GM12878 (cell line): ENCODE measurements around the gene DUOX1. TPM values are rescaled to one million over a fixed set of nuclear protein-coding genes. Genes with fewer than 3 reads are reported as not detected.

Source experiments
- BHLHE40 ChIP-seq, 2 experiments: fragments of 450-650 bp in 1 of 2; IDR thresholded peaks; 2 replicates each; pipeline ENCODE4 v1.6.1; 2011 to 2017; ENCODE audit warnings: low read depth in 2 of 2, borderline replicate concordance in 1 of 2, improper control_type of control experiment in 1 of 2, low read length in 1 of 2, mild to moderate bottlenecking in 1 of 2
- MYC ChIP-seq: IDR thresholded peaks from 2 replicates; pipeline ENCODE4 v1.6.1; 2011; ENCODE audit warnings: mild to moderate bottlenecking, low read length, moderate library complexity, inconsistent platforms; ENCODE audit not compliant: insufficient read depth, insufficient replicate concordance, insufficient read length, severe bottlenecking
- NBN ChIP-seq: fragments of 450-650 bp; IDR thresholded peaks from 2 replicates; pipeline ENCODE4 v1.6.1; 2016
- ZSCAN29 ChIP-seq: fragments of 450-650 bp; IDR thresholded peaks from 2 replicates; pipeline ENCODE4 v1.6.1; 2017; ENCODE audit warnings: mild to moderate bottlenecking, moderate library complexity
- ZZZ3 ChIP-seq: IDR thresholded peaks from 2 replicates; pipeline ENCODE4 v1.6.1; 2011; ENCODE audit warnings: low read depth; ENCODE audit not compliant: control insufficient read depth, insufficient read length
- polyA plus RNA-seq, 11 experiments: library from polyadenylated mRNA; depleted of rRNA in 4 of 11; unstranded in 6 of 11; stranded (reverse) in 5 of 11; fragments of >200 nt; fragmentation: Nextera tagmentation in 4 of 11; fragmentation: Illumina TruSeq in 1 of 11; extraction: Ambion mirVana in 4 of 11; extraction: Trizol in 1 of 11; gene quantifications; 1 replicate in 1 of 11; 2 replicates in 10 of 11; pipeline versions ENCODE4 v1.2.1 to v1.2.3, GENCODE V29; 2011 to 2016; ENCODE audit warnings: inconsistent platforms in 2 of 11, missing spikeins in 2 of 11, low read depth in 1 of 11
- total RNA-seq, 4 experiments: library from RNA; depleted of rRNA in 3 of 4; stranded (reverse); fragments of >200 nt in 3 of 4; fragmentation: Illumina TruSeq in 1 of 4; extraction: Trizol in 1 of 4; gene quantifications; 2 replicates each; pipeline versions ENCODE4 v1.2.1 to v1.2.3, GENCODE V29; 2013 to 2021
- TF ChIP-seq, protein P1 (sequence below): fragments of 450-650 bp; IDR thresholded peaks from 2 replicates; pipeline ENCODE4 v1.6.1; 2018; ENCODE audit warnings: borderline replicate concordance, mild to moderate bottlenecking; ENCODE audit not compliant: partially characterized antibody

The DUOX1 gene
- total and polyA plus RNA-seq, 10 of the 15 experiments (the other 5 are each of a cell fraction or from before 2014, with no cell fraction given) = 0.02 to 2.1 (median 0.26) TPM; not detected in 3

DNA sequence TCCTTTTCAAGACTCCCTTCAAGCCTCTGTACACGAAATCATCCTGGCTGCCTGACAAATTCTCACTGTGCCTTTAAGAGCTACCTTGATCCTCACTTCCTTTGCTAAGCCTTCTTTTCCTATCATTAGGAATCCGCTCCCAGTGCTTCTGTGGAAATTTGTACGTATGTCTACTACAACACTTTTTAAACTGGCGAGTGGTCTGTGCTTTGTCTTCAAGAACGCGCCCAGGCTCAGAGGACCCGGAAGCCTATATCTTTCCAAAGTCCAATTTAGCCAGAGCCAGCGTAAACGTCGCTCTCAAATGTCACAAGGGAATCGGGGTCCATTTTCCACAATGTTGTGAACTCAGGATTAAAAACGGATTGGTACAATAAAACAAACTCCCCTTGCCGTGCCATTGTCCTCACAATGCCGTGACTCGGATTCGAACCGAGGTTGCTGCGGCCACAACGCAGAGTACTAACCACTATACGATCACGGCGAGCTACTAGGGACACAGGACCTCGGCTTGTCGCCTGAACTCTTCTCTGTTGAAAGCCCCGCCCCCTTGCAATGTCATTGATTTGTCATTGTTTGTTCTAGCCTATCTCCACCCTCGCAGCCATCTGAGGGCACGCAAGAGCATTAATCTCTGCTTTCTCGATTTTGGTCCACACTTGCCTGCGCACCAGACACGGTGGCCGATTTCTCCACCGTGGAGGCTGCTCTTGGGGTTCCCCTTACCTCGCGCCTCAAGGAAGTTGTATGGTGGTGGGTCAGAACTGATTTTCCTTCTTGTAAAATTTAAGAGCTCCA lies 70.4 kb downstream of the DUOX1 start (continued):
- no peak for TF ChIP-seq ZZZ3
- TF ChIP-seq ZSCAN29 = peak; percentile 98
- TF ChIP-seq, protein P1, sequence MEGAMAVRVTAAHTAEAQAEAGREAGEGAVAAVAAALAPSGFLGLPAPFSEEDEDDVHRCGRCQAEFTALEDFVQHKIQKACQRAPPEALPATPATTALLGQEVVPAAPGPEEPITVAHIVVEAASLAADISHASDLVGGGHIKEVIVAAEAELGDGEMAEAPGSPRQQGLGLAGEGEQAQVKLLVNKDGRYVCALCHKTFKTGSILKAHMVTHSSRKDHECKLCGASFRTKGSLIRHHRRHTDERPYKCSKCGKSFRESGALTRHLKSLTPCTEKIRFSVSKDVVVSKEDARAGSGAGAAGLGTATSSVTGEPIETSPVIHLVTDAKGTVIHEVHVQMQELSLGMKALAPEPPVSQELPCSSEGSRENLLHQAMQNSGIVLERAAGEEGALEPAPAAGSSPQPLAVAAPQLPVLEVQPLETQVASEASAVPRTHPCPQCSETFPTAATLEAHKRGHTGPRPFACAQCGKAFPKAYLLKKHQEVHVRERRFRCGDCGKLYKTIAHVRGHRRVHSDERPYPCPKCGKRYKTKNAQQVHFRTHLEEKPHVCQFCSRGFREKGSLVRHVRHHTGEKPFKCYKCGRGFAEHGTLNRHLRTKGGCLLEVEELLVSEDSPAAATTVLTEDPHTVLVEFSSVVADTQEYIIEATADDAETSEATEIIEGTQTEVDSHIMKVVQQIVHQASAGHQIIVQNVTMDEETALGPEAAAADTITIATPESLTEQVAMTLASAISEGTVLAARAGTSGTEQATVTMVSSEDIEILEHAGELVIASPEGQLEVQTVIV = peak; percentile 38
- TF ChIP-seq BHLHE40 (IDR thresholded peaks at IDR 0.05; ENCODE audit: borderline replicate concordance in 1 of 2, low read depth in 2 of 2, low read length in 1 of 2) = peak; percentile 65 to 69; a peak in 2 of 4 replicates
- TF ChIP-seq NBN = peak; percentile 86
- no peak for TF ChIP-seq MYC
